G401.6 (cell line): ENCODE measurements around the gene ARID1A.

Experiments
- FAIRE-seq: peaks from 2 replicates; lab custom pipeline; 2012; peaks lifted over from hg19 to GRCh38; lab: Jason Lieb, UNC

Gene ARID1A

GRCh38 chr1:26827663-26828062 is 131.8 kb downstream of the ARID1A start:
- FAIRE-seq: no peak

GRCh38 chr1:26828411-26828991 is 132.7 kb downstream of the ARID1A start:
- no peak for FAIRE-seq

- no peak for FAIRE-seq
Measured at GRCh38 chr1:26829184-26829911, 133.5 kb downstream of the ARID1A start.

GRCh38 chr1:26831059-26831458 is 135.2 kb downstream of the ARID1A start:
- FAIRE-seq: no peak
